Tibial nerve (tissue), 3 donors: ENCODE measurements around the gene RGS2.

ENCODE experiments used
- POLR2A ChIP-seq, 2 donors: fragments of 450-650 bp; IDR thresholded peaks; one replicate each; pipeline ENCODE4 v1.6.1; 2017; ENCODE audit warnings: antibody characterized with exemption in 2 of 2, mild to moderate bottlenecking in 2 of 2, moderate library complexity in 2 of 2
- TF ChIP-seq, protein P1 (sequence below), 5 experiments: fragments of 200-600 bp in 3 of 5; fragments of 450-650 bp in 2 of 5; sonication (generic) in 3 of 5; IDR thresholded peaks; one replicate each; pipeline ENCODE4 v1.5.1; 2016 to 2019; ENCODE audit warnings: antibody characterized with exemption in 5 of 5, mild to moderate bottlenecking in 3 of 5, moderate library complexity in 2 of 5

DNA sequence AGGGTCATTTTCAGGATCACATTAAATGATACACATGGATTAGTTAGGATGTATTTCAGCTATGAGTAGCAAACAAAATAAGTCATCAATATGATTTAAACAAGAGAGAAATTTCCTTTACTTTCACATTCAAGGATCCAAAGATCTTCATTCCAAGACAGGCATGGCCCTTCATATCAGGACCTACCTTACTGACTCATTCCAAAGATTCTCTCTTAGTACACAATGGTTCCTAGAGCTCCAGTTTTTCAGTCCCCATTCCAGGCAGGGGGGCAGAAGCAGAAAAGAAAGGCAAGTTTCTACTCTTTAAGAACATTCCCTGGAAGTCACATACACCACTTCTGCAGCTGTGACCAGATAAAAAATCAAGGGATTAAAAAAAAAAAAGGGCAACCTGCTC, 23.7 kb downstream of the RGS2 start:
- no peak for TF ChIP-seq POLR2A (IDR thresholded peaks at IDR 0.05)
- TF ChIP-seq, protein P1, sequence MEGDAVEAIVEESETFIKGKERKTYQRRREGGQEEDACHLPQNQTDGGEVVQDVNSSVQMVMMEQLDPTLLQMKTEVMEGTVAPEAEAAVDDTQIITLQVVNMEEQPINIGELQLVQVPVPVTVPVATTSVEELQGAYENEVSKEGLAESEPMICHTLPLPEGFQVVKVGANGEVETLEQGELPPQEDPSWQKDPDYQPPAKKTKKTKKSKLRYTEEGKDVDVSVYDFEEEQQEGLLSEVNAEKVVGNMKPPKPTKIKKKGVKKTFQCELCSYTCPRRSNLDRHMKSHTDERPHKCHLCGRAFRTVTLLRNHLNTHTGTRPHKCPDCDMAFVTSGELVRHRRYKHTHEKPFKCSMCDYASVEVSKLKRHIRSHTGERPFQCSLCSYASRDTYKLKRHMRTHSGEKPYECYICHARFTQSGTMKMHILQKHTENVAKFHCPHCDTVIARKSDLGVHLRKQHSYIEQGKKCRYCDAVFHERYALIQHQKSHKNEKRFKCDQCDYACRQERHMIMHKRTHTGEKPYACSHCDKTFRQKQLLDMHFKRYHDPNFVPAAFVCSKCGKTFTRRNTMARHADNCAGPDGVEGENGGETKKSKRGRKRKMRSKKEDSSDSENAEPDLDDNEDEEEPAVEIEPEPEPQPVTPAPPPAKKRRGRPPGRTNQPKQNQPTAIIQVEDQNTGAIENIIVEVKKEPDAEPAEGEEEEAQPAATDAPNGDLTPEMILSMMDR (IDR thresholded peaks at IDR 0.05): no peak
